Mesothelial cell of epicardium (in vitro differentiated cells): Measurements from ENCODE around the gene ATF3. TPM values are rescaled to one million over a fixed set of nuclear protein-coding genes. Genes with fewer than 3 reads are reported as not detected.

Experiments
- DNase-seq, 2 experiments: peaks; one replicate each; pipeline ENCODE4 v3.0.0; 2021; ENCODE audit warnings: low spot score in 2 of 2; ENCODE audit not compliant: unreplicated experiment in 2 of 2
- H3K27ac Mint-ChIP-seq: 2 replicates; pipeline ENCODE4 v1.8.0; 2021; ENCODE audit warnings: mixed read lengths
- H3K27me3 Mint-ChIP-seq: 2 replicates; pipeline ENCODE4 v1.8.0; 2021; ENCODE audit warnings: low read depth, mixed read lengths
- H3K36me3 Mint-ChIP-seq: 2 replicates; pipeline ENCODE4 v1.8.0; 2021; ENCODE audit warnings: mixed read lengths
- H3K4me1 Mint-ChIP-seq: 2 replicates; pipeline ENCODE4 v1.8.0; 2021; ENCODE audit warnings: mixed read lengths
- H3K4me3 Mint-ChIP-seq: 2 replicates; pipeline ENCODE4 v1.8.0; 2021; ENCODE audit warnings: mild to moderate bottlenecking, moderate library complexity, mixed read lengths
- H3K9me3 Mint-ChIP-seq: 2 replicates; pipeline ENCODE4 v1.8.0; 2021; ENCODE audit warnings: mixed read lengths
- total RNA-seq: library from RNA; stranded (reverse); gene quantifications from 3 replicates; pipeline ENCODE4 v1.2.1, GENCODE V29; 2021
- TF ChIP-seq, protein P1 (sequence below): fragments of 200-600 bp; sonication (generic); IDR thresholded peaks from one replicate; pipeline ENCODE4 v1.5.0; 2021; ENCODE audit warnings: antibody characterized with exemption; ENCODE audit not compliant: unreplicated experiment

The ATF3 gene
- total RNA-seq, 1 donor from 2014 or later, result 147 TPM

GRCh38 chr1:212648431-212648830, 39.9 kb downstream of the ATF3 start:
- H3K36me3 Mint-ChIP-seq, result no peaks in the 10 kb centered on the region
- H3K27me3 Mint-ChIP-seq, result no peaks in the 10 kb centered on the region
- H3K27ac Mint-ChIP-seq, result no peak overlapping the region
- TF ChIP-seq, protein P1, sequence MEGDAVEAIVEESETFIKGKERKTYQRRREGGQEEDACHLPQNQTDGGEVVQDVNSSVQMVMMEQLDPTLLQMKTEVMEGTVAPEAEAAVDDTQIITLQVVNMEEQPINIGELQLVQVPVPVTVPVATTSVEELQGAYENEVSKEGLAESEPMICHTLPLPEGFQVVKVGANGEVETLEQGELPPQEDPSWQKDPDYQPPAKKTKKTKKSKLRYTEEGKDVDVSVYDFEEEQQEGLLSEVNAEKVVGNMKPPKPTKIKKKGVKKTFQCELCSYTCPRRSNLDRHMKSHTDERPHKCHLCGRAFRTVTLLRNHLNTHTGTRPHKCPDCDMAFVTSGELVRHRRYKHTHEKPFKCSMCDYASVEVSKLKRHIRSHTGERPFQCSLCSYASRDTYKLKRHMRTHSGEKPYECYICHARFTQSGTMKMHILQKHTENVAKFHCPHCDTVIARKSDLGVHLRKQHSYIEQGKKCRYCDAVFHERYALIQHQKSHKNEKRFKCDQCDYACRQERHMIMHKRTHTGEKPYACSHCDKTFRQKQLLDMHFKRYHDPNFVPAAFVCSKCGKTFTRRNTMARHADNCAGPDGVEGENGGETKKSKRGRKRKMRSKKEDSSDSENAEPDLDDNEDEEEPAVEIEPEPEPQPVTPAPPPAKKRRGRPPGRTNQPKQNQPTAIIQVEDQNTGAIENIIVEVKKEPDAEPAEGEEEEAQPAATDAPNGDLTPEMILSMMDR, result no peak
- H3K9me3 Mint-ChIP-seq, result no peaks in the 10 kb centered on the region
- no peak overlapping the region for H3K4me3 Mint-ChIP-seq
- DNase-seq, result no peak
- peaks cover 8% of the 10 kb centered on the region for H3K4me1 Mint-ChIP-seq

GRCh38 chr1:212649020-212649419, 40.5 kb downstream of the ATF3 start:
- Mint-ChIP-seq H3K27ac (no peak overlapping the region), H3K36me3 (no peaks in the 10 kb centered on the region), H3K27me3 (no peaks in the 10 kb centered on the region), H3K4me1 (peaks cover 8% of the 10 kb centered on the region), H3K9me3 (no peaks in the 10 kb centered on the region), H3K4me3 (no peak overlapping the region)
- TF ChIP-seq, protein P1, result no peak
- DNase-seq, result no peak

DNA sequence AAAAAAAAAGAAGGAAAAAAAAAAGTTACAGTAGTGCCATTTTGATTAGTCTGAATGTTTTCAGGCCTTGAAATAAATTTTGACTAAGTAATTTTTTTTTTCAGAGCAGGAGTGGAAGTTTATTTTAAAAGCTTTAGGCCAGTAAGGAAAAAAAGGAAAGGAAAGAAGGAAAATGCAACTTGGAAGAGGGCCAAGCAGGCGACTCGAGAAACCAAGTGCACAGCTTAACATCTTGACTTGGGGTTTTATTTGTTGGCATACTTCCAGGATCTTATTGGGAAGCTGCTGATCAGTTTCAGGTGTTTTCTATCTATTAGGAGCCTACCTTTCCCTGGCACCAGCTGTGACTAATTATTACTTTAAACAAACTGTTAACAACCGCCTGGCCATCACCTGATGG, 41.7 kb downstream of the ATF3 start:
- H3K9me3 Mint-ChIP-seq, result no peaks in the 10 kb centered on the region
- no peak overlapping the region for H3K4me3 Mint-ChIP-seq
- no peaks in the 10 kb centered on the region for H3K36me3 Mint-ChIP-seq
- H3K4me1 Mint-ChIP-seq, result peaks cover 8% of the 10 kb centered on the region
- TF ChIP-seq, protein P1, result no peak
- no peak overlapping the region for H3K27ac Mint-ChIP-seq
- H3K27me3 Mint-ChIP-seq, result peaks cover 2% of the 10 kb centered on the region
- DNase-seq, result no peak

DNA sequence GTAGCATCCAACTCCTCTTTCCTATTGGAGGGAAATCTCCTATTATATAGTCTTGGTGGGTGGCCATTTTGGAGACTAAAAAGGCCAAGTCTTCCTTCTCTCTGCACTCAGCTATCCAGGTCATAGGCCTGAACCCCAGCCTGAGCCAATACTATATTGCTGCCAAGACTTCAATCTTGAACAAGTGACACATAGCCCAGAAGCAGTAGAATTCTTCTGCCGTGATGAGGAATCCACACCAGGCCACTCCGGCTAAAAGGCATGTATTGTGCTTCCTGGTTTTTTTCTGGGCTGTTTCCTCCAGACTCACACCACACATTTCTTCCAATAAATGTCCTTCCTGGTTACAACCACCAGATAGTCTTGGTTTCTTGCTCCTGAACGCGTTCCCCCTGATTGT, 43.0 kb downstream of the ATF3 start:
- DNase-seq, result no peak
- H3K27me3 Mint-ChIP-seq, result peaks cover 2% of the 10 kb centered on the region
- H3K36me3 Mint-ChIP-seq, result no peaks in the 10 kb centered on the region
- H3K27ac Mint-ChIP-seq, result no peak overlapping the region
- TF ChIP-seq, protein P1, result no peak
- H3K4me3 Mint-ChIP-seq, result no peak overlapping the region
- H3K4me1 Mint-ChIP-seq, result peaks cover 8% of the 10 kb centered on the region
- no peaks in the 10 kb centered on the region for H3K9me3 Mint-ChIP-seq

GRCh38 chr1:212651977-212652376, 43.4 kb downstream of the ATF3 start:
- DNase-seq, result no peak
- Mint-ChIP-seq H3K4me3 (no peak overlapping the region), H3K27ac (no peak overlapping the region), H3K9me3 (no peaks in the 10 kb centered on the region), H3K27me3 (peaks cover 2% of the 10 kb centered on the region), H3K36me3 (no peaks in the 10 kb centered on the region), H3K4me1 (peaks cover 8% of the 10 kb centered on the region)
- TF ChIP-seq, protein P1, result no peak

DNA sequence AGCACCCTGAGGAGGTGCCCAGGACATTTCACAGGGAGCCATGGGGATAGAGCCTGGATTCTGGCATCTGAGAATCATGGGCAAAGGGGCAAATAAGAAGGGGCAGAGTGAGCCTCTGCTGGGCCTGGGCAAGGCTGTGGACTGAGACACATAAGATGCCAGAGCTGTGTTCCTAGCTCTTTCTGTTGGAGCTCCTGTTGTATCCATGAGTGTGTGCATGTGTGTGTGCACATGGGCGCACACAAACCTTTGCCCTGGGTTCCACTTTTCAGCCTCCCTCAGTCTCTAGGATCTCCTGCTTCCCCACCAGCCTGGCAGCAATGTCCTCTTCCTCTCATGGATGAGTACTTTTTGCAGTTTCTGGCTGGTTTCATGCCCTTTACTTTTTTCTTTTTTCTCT, 44.0 kb downstream of the ATF3 start:
- Mint-ChIP-seq H3K27me3 (peaks cover 2% of the 10 kb centered on the region), H3K9me3 (no peaks in the 10 kb centered on the region), H3K4me1 (peaks cover 8% of the 10 kb centered on the region), H3K4me3 (no peak overlapping the region), H3K27ac (no peak overlapping the region), H3K36me3 (no peaks in the 10 kb centered on the region)
- TF ChIP-seq, protein P1, result no peak
- no peak for DNase-seq
